Embryonic facial prominence (tissue), 1 donor: ENCODE results near the gene HLA-B.

ENCODE experiments used
- DNase-seq: peaks from one replicate; pipeline ENCODE4 v3.0.0-alpha.2; 2016; ENCODE audit errors: extremely low spot score

The HLA-B gene

GRCh38 chr6:31352683-31353383 is 4.1 kb downstream of the HLA-B start:
- no peak for DNase-seq

GRCh38 chr6:31352310-31352682 is 4.7 kb downstream of the HLA-B start:
- no peak for DNase-seq

- DNase-seq = no peak
These were observed 5.3 kb downstream of the HLA-B start for GRCh38 chr6:31351401-31352309.

GRCh38 chr6:31351033-31351380 is 6.0 kb downstream of the HLA-B start:
- no peak for DNase-seq

GRCh38 chr6:31350196-31351032 is 6.6 kb downstream of the HLA-B start:
- no peak for DNase-seq

GRCh38 chr6:31349301-31349700 is 7.7 kb downstream of the HLA-B start:
- DNase-seq = no peak

GRCh38 chr6:31345026-31345730 is 11.8 kb downstream of the HLA-B start:
- no peak for DNase-seq

GRCh38 chr6:31340228-31340627 is 16.8 kb downstream of the HLA-B start:
- DNase-seq = no peak

GRCh38 chr6:31339210-31339609 is 17.8 kb downstream of the HLA-B start:
- no peak for DNase-seq

GRCh38 chr6:31336896-31337496 is 20.0 kb downstream of the HLA-B start:
- no peak for DNase-seq

GRCh38 chr6:31332637-31333602 is 24.1 kb downstream of the HLA-B start:
- DNase-seq = no peak

GRCh38 chr6:31328355-31328960 is 28.5 kb downstream of the HLA-B start:
- DNase-seq = no peak

GRCh38 chr6:31321820-31322219 is 35.2 kb downstream of the HLA-B start:
- no peak for DNase-seq

- DNase-seq = no peak
These were observed 35.8 kb downstream of the HLA-B start for GRCh38 chr6:31321005-31321707.

- no peak for DNase-seq
These were observed 39.9 kb downstream of the HLA-B start for GRCh38 chr6:31317036-31317435.

GRCh38 chr6:31309641-31310040 is 47.3 kb downstream of the HLA-B start:
- no peak for DNase-seq

GRCh38 chr6:31308845-31309175 is 48.2 kb downstream of the HLA-B start:
- DNase-seq = no peak

GRCh38 chr6:31308050-31308844 is 48.7 kb downstream of the HLA-B start:
- no peak for DNase-seq
